Caco-2 (cell line): ENCODE results near the gene SLMAP. TPM values are rescaled to one million over a fixed set of nuclear protein-coding genes. Genes with fewer than 3 reads are reported as not detected.

ENCODE experiments used
- BruUV-seq: library from RNA; stranded (reverse); fragments of 400-500 nt; replicated peaks from 2 replicates; lab custom pipeline; 2021; lab: Mats Ljungman, UMichigan
- CTCF ChIA-PET: fragments of 300-600 bp; sonication (Branson Sonifier 250); formaldehyde crosslinking; loops from one replicate; lab custom pipeline; 2022; ENCODE audit warnings: antibody characterized with exemption; lab: Charles Lee
- POLR2A ChIA-PET: fragments of 300-600 bp; sonication (Branson Sonifier 250); formaldehyde crosslinking; loops from one replicate; lab custom pipeline; 2022; ENCODE audit warnings: antibody characterized with exemption; lab: Charles Lee
- DNase-seq, 2 experiments: peaks; one replicate each; pipeline versions ENCODE4 v3.0.0 to v3.0.0-alpha.2; 2020 to 2022
- H3K27me3 ChIP-seq: replicated peaks from 2 replicates; pipeline ENCODE4 v1.6.0; 2011; ENCODE audit warnings: low read length; ENCODE audit not compliant: control insufficient read depth, insufficient read depth
- H3K36me3 ChIP-seq: 2 replicates; pipeline ENCODE4 v1.5.1; 2011; ENCODE audit warnings: low read length; ENCODE audit not compliant: control insufficient read depth, insufficient read depth
- H3K4me1 ChIP-seq: fragments of 250-450 bp; sonication (Bioruptor Pico); 2 replicates; pipeline ENCODE4 v1.5.1; 2020; ENCODE audit warnings: mild to moderate bottlenecking
- H3K4me3 ChIP-seq: 2 replicates; pipeline ENCODE4 v1.5.1; 2011; ENCODE audit warnings: low read depth, mild to moderate bottlenecking, control low read depth, low read length
- H3K9me3 ChIP-seq: fragments of 250-450 bp; sonication (Bioruptor Pico); 2 replicates; pipeline ENCODE4 v1.5.1; 2020; ENCODE audit warnings: mild to moderate bottlenecking, moderate library complexity
- H3K27ac Mint-ChIP-seq: one replicate; pipeline ENCODE4 v1.8.0; 2022; ENCODE audit warnings: mixed read lengths; ENCODE audit not compliant: unreplicated experiment
- H3K27me3 Mint-ChIP-seq: one replicate; pipeline ENCODE4 v1.8.0; 2022; ENCODE audit warnings: mixed read lengths; ENCODE audit not compliant: insufficient read depth, unreplicated experiment
- H3K36me3 Mint-ChIP-seq: one replicate; pipeline ENCODE4 v1.8.0; 2022; ENCODE audit warnings: mild to moderate bottlenecking, mixed read lengths; ENCODE audit not compliant: insufficient read depth, unreplicated experiment
- H3K4me1 Mint-ChIP-seq: one replicate; pipeline ENCODE4 v1.8.0; 2022; ENCODE audit warnings: low read depth, mixed read lengths; ENCODE audit not compliant: unreplicated experiment
- H3K4me3 Mint-ChIP-seq: one replicate; pipeline ENCODE4 v1.8.0; 2022; ENCODE audit warnings: mild to moderate bottlenecking, moderate library complexity, mixed read lengths; ENCODE audit not compliant: unreplicated experiment
- H3K9me3 Mint-ChIP-seq: one replicate; pipeline ENCODE4 v1.8.0; 2022; ENCODE audit warnings: mixed read lengths; ENCODE audit not compliant: unreplicated experiment
- CTCF ChIP-seq, 2 experiments: fragments of 200-600 bp in 1 of 2; IDR thresholded peaks; 1 replicate in 1 of 2; 2 replicates in 1 of 2; pipeline versions ENCODE4 v1.5.1 to v1.8.0; 2011 to 2022; ENCODE audit warnings: antibody characterized with exemption in 1 of 2, control low read depth in 1 of 2, inconsistent platforms in 1 of 2, low read depth in 1 of 2, low read length in 1 of 2, mild to moderate bottlenecking in 1 of 2, moderate library complexity in 1 of 2; ENCODE audit not compliant: insufficient read depth in 1 of 2, severe bottlenecking in 1 of 2, unreplicated experiment in 1 of 2
- intact Hi-C: fragments of 100-400 bp; cut with micrococcal nuclease; formaldehyde crosslinking; loops from one replicate; pipeline ENCODE4 v1.10.0; 2022; ENCODE audit not compliant: unreplicated experiment
- total RNA-seq: library from RNA; stranded (reverse); gene quantifications from 2 replicates; pipeline ENCODE4 v1.2.3, GENCODE V29; 2022

The SLMAP gene
- total RNA-seq, 1 experiment from 2014 or later: 136 TPM

- H3K27me3 ChIP-seq: no peaks in the 10 kb centered on the region
- no peak for TF ChIP-seq CTCF (IDR thresholded peaks at IDR 0.05; ENCODE audit: insufficient read depth in 1 of 2, low read depth in 1 of 2, low read length in 1 of 2, severe bottlenecking in 1 of 2, unreplicated experiment in 1 of 2)
- Mint-ChIP-seq H3K4me3 (no peak overlapping the region), H3K4me1 (peaks cover 39% of the 10 kb centered on the region), H3K9me3 (no peaks in the 10 kb centered on the region), H3K27me3 (no peaks in the 10 kb centered on the region), H3K27ac (no peak overlapping the region), H3K36me3 (peaks cover 24% of the 10 kb centered on the region)
- peaks cover 40% of the 10 kb centered on the region for H3K4me1 ChIP-seq
- H3K9me3 ChIP-seq: no peaks in the 10 kb centered on the region
- no peak overlapping the region for H3K4me3 ChIP-seq
- ChIA-PET CTCF (no interaction called here), POLR2A (no interaction called here)
- H3K36me3 ChIP-seq: no peaks in the 10 kb centered on the region
- BruUV-seq: no TSS peak
- DNase-seq: no peak
- intact Hi-C loops: no loop called here
Observed at GRCh38 chr3:57949344-57949743, 193.2 kb downstream of the SLMAP start.

DNA sequence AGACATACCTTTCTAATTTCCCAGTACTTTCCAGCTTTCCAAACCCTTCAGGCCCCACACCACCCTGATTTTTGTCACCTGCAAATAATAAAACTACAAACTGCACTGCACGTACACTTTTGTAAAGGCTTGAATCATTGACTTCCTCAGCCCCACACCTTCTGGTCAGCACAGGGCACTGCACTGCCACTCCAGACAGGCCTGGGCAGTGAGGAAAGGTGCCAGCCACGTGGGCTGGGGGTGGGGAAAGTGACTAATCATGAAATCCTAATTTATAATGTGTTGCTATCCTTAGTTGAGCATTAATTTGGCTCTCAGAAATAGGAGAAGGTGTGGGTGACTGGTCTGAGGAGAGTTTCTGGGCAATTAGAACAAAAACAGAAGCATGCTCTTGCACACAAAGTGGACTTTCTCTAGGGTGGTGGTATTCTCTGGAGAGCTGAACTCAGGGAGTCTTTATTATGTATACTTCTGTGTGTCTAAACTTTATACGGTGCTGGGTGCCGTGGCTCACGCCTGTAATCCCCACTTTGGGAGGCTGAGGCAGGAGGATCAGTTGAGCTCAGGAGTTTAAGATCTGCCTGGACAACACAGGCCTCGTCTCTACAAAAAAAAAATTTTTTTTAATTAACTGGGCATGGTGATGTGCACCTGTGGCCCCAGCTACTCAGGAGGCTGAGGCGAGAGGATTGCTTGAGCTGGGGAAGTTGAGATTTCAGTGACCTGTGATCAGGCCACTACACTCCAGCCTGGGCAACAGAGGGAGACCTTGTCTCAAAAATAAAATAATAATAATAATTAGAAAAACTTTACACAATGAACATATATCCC is 193.9 kb downstream of the SLMAP start:
- ChIA-PET CTCF (interaction anchor here (0.6 to 0.7 kb wide), 2 partner anchors 35 to 48 kb away, joined by 3 read pairs; no protein-coding TSS in a partner anchor), POLR2A (interaction anchor here (1.0 kb wide), 1 partner anchor 48 kb away, joined by 4 read pairs; no protein-coding TSS in a partner anchor)
- Histone ChIP-seq H3K27me3 (no peaks in the 10 kb centered on the region), H3K4me3 (no peak overlapping the region), H3K9me3 (no peaks in the 10 kb centered on the region), H3K4me1 (peaks cover 34% of the 10 kb centered on the region), H3K36me3 (no peaks in the 10 kb centered on the region)
- Mint-ChIP-seq H3K4me1 (peaks cover 33% of the 10 kb centered on the region), H3K9me3 (no peaks in the 10 kb centered on the region), H3K27ac (peak overlapping the region; percentile 32), H3K4me3 (no peak overlapping the region), H3K36me3 (peaks cover 24% of the 10 kb centered on the region), H3K27me3 (no peaks in the 10 kb centered on the region)
- no peak for TF ChIP-seq CTCF (IDR thresholded peaks at IDR 0.05; ENCODE audit: insufficient read depth in 1 of 2, low read depth in 1 of 2, low read length in 1 of 2, severe bottlenecking in 1 of 2, unreplicated experiment in 1 of 2)
- BruUV-seq: no TSS peak
- no peak for DNase-seq
- intact Hi-C loops: no loop called here

DNA sequence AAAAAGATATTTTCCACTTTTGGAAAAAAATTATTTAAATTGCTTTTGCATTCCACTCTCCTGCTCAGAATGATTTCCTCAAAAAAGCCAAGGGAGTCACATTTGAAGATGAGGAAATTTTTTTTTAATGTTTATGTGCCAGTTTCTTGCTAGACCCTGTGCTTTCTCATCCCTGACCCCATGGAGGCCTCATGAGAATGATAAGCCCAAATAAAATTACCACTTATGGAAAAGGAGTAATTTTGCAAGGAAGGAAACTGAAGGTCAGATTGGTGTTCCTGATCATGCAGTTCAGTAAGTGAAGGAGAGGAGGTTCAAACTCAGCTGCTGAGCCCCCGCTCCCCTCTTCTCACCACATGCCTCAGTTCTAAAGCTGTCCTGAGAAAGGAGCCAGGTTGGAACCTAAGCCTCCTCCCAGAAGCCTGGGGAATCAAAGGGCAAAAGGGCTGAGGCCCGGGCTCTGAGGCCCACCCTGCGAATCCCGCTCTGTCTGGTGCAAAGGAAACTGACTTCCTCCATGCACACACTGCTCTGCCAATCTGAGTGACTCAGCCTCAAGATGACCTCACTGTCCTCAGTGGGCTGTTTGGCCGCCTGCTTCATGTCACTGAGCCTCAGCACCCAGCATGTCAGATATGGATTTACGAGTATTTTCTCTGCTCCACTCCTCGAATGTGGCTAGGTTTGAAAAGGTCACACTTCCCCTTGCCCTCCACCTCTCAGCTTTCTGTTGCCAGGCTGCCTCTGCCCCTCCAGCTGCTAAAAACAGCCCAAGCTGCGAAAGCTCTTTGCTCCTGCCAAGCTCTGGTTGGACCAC is 195.2 kb downstream of the SLMAP start:
- Histone ChIP-seq H3K36me3 (no peaks in the 10 kb centered on the region), H3K27me3 (no peaks in the 10 kb centered on the region), H3K4me1 (peaks cover 29% of the 10 kb centered on the region), H3K9me3 (no peaks in the 10 kb centered on the region), H3K4me3 (no peak overlapping the region)
- no TSS peak for BruUV-seq
- Mint-ChIP-seq H3K4me3 (no peak overlapping the region), H3K4me1 (peaks cover 29% of the 10 kb centered on the region), H3K27me3 (no peaks in the 10 kb centered on the region), H3K36me3 (peaks cover 24% of the 10 kb centered on the region), H3K9me3 (no peaks in the 10 kb centered on the region), H3K27ac (peak overlapping the region; percentile 61)
- ChIA-PET POLR2A (interaction anchor here (0.8 to 1.0 kb wide), 2 partner anchors 41 to 47 kb away, joined by 3 to 4 read pairs; no protein-coding TSS in a partner anchor), CTCF (no interaction called here)
- DNase-seq: peak in 1 of 2 experiments; percentile 56
- intact Hi-C loops: no loop called here
- TF ChIP-seq CTCF (IDR thresholded peaks at IDR 0.05; ENCODE audit: insufficient read depth in 1 of 2, low read depth in 1 of 2, low read length in 1 of 2, severe bottlenecking in 1 of 2, unreplicated experiment in 1 of 2): no peak
